ENCODE results near the gene KLK12. TPM values are rescaled to one million over a fixed set of nuclear protein-coding genes. Genes with fewer than 3 reads are reported as not detected.
"Not testable (repeated sequence)": the region's sequence is repeated elsewhere in the genome, so short reads cannot be mapped to it uniquely, and the experiment has no call there.

KLK12 gene
- total RNA-seq, 2 donors from 2014 or later, result not detected

GRCh38 chr19:50992666-50993035, 42.2 kb downstream of the KLK12 start:
- Histone ChIP-seq H3K36me3 (replicated peaks in 1 of 2; ENCODE audit: insufficient read depth in 1 of 2, low read depth in 2 of 2) (no peaks in the 10 kb centered on the region), H3K4me3 (no peak overlapping the region), H3K9me3 (no peaks in the 10 kb centered on the region), H3K4me1 (no peaks in the 10 kb centered on the region), H3K27me3 (no peaks in the 10 kb centered on the region), H3K27ac (no peak overlapping the region)
- DNase-seq, result no peak
- no peak for ATAC-seq
- WGBS, 2 donors, result 32% methylated on average over 2 of the region's 2 CpGs
- intact Hi-C loops (cut with DNase I), result no loop called here
- TF ChIP-seq CTCF (IDR thresholded peaks at IDR 0.05) (no peak), POLR2A (IDR thresholded peaks at IDR 0.05) (no peak)

- intact Hi-C loops (cut with DNase I); H3K27me3 ChIP-seq; H3K36me3 ChIP-seq (replicated peaks in 1 of 2; ENCODE audit: insufficient read depth in 1 of 2, low read depth in 2 of 2); H3K9me3 ChIP-seq; H3K4me1 ChIP-seq; H3K27ac ChIP-seq; ATAC-seq; DNase-seq; H3K4me3 ChIP-seq: not testable (repeated sequence)
- 74 to 82% methylated on average over 14 of the region's 14 CpGs for WGBS, 2 donors
Measured at GRCh38 chr19:50984416-50984815, 50.4 kb downstream of the KLK12 start.

GRCh38 chr19:50983625-50984292, 51.0 kb downstream of the KLK12 start, which contains the start of gene KLK7:
TSS of gene KLK7 (minus strand) at chr19:50983917. CDS start at chr19:50982399, 1,518 bp downstream.
- TF ChIP-seq CTCF (IDR thresholded peaks at IDR 0.05) (no peak), POLR2A (IDR thresholded peaks at IDR 0.05) (no peak)
- intact Hi-C loops (cut with DNase I), result no loop called here
- Histone ChIP-seq H3K27ac (no peak within 1 kb of the TSS), H3K4me1 (no peaks in the 10 kb centered on the region), H3K27me3 (no peaks in the 10 kb centered on the region), H3K9me3 (no peaks in the 10 kb centered on the region), H3K36me3 (replicated peaks in 1 of 2; ENCODE audit: insufficient read depth in 1 of 2, low read depth in 2 of 2) (no peaks in the 10 kb centered on the region), H3K4me3 (no peak within 1 kb of the TSS)
- DNase-seq, result no peak
- no peak for ATAC-seq
- 8 to 10% methylated on average over 16 to 28 of the region's 28 CpGs for WGBS, 2 donors

- DNase-seq, result no peak
- TF ChIP-seq CTCF (IDR thresholded peaks at IDR 0.05), result no peak
- TF ChIP-seq POLR2A (IDR thresholded peaks at IDR 0.05), result no peak
- H3K4me1 ChIP-seq, result no peaks in the 10 kb centered on the region
- H3K27ac ChIP-seq, result no peak overlapping the region
- H3K27me3 ChIP-seq, result no peaks in the 10 kb centered on the region
- 58 to 69% methylated on average over 3 to 4 of the region's 4 CpGs for WGBS, 2 donors
- no peak for ATAC-seq
- no peak overlapping the region for H3K4me3 ChIP-seq
- intact Hi-C loops (cut with DNase I), result no loop called here
- H3K36me3 ChIP-seq (replicated peaks in 1 of 2; ENCODE audit: insufficient read depth in 1 of 2, low read depth in 2 of 2), result no peaks in the 10 kb centered on the region
- H3K9me3 ChIP-seq, result no peaks in the 10 kb centered on the region
Measured at GRCh38 chr19:50982186-50982585, 52.6 kb downstream of the KLK12 start.

- intact Hi-C loops (cut with DNase I), result no loop called here
- Histone ChIP-seq H3K4me1 (no peaks in the 10 kb centered on the region), H3K27ac (no peak overlapping the region), H3K27me3 (no peaks in the 10 kb centered on the region), H3K9me3 (no peaks in the 10 kb centered on the region), H3K36me3 (replicated peaks in 1 of 2; ENCODE audit: insufficient read depth in 1 of 2, low read depth in 2 of 2) (no peaks in the 10 kb centered on the region), H3K4me3 (no peak overlapping the region)
- DNase-seq (no peak), ATAC-seq (no peak)
- WGBS, 2 donors, result 45 to 52% methylated on average over 11 of the region's 11 CpGs
- TF ChIP-seq CTCF (IDR thresholded peaks at IDR 0.05), result no peak
- TF ChIP-seq POLR2A (IDR thresholded peaks at IDR 0.05), result no peak
Measured at GRCh38 chr19:50981587-50982146, 53.1 kb downstream of the KLK12 start.

Data from body of pancreas (tissue), 4 donors.